Bone marrow (tissue), 2 donors: ENCODE results near the gene VPS11.
"Not testable (repeated sequence)": the region's sequence is repeated elsewhere in the genome, so short reads cannot be mapped to it uniquely, and the experiment has no call there.

Source experiments
- DNase-seq, 2 donors: peaks; one replicate each; lab custom pipeline; 2025; lab: John Stamatoyannopoulos, UW

VPS11 gene

GRCh38 chr11:119038884-119039283 is 28.7 kb upstream of the VPS11 start:
- no peak for DNase-seq

- not testable (repeated sequence) for DNase-seq
Measured at GRCh38 chr11:119039471-119039870, 28.1 kb upstream of the VPS11 start.

GRCh38 chr11:119041821-119042514 is 25.6 kb upstream of the VPS11 start:
- no peak for DNase-seq

- no peak for DNase-seq
Measured at GRCh38 chr11:119042927-119043326, 24.7 kb upstream of the VPS11 start.

GRCh38 chr11:119044708-119045107 is 22.9 kb upstream of the VPS11 start:
- no peak for DNase-seq

GRCh38 chr11:119046489-119046888 is 21.1 kb upstream of the VPS11 start:
- no peak for DNase-seq

GRCh38 chr11:119047205-119047604 is 20.4 kb upstream of the VPS11 start:
- no peak for DNase-seq

- no peak for DNase-seq
Measured at GRCh38 chr11:119048644-119049043, 19.0 kb upstream of the VPS11 start.

- DNase-seq, result no peak
Measured at GRCh38 chr11:119049081-119049480, 18.5 kb upstream of the VPS11 start.

- no peak for DNase-seq
Measured at GRCh38 chr11:119051440-119052162, 16.0 kb upstream of the VPS11 start.

- no peak for DNase-seq
Measured at GRCh38 chr11:119052163-119052814, 15.3 kb upstream of the VPS11 start.

GRCh38 chr11:119054418-119054817 is 13.2 kb upstream of the VPS11 start:
- peak in 1 of 2 donors; percentile 0 for DNase-seq

- DNase-seq, result peak in 1 of 2 donors; percentile 31
Measured at GRCh38 chr11:119055901-119056300, 11.7 kb upstream of the VPS11 start.

GRCh38 chr11:119056421-119056999 is 11.1 kb upstream of the VPS11 start:
- DNase-seq, result no peak

GRCh38 chr11:119057000-119057769 is 10.4 kb upstream of the VPS11 start, which contains the start of gene HYOU1:
Gene HYOU1, minus strand, starts transcription at chr11:119057205. Its CDS starts 1,045 bp downstream, at chr11:119056160.
- DNase-seq, result peak; percentile 87 to 90

- DNase-seq, result not testable (repeated sequence)
Measured at GRCh38 chr11:119059128-119059527, 8.5 kb upstream of the VPS11 start.

GRCh38 chr11:119061256-119061655 is 6.4 kb upstream of the VPS11 start:
- no peak for DNase-seq

GRCh38 chr11:119062779-119063178 is 4.8 kb upstream of the VPS11 start:
- no peak for DNase-seq

GRCh38 chr11:119065369-119065768 is 2.2 kb upstream of the VPS11 start:
- DNase-seq, result peak in 1 of 2 donors; percentile 22

GRCh38 chr11:119077839-119078238 is 10.2 kb downstream of the VPS11 start:
- DNase-seq, result no peak

- DNase-seq, result no peak
Measured at GRCh38 chr11:119078675-119079420, 11.2 kb downstream of the VPS11 start.
